K562 (cell line): ENCODE measurements around the gene SPAG17. TPM values are rescaled to one million over a fixed set of nuclear protein-coding genes. Genes with fewer than 3 reads are reported as not detected.
A peak's percentile ranks its signal among the peaks of the same experiment; 100 is the strongest.

Experiments used
- ATF7 ChIP-seq: fragments of 450-650 bp; IDR thresholded peaks from 2 replicates; pipeline ENCODE4 v1.7.1; 2014; ENCODE audit warnings: mild to moderate bottlenecking, moderate library complexity
- BHLHE40 ChIP-seq: IDR thresholded peaks from 2 replicates; pipeline ENCODE4 v1.6.1; 2011; ENCODE audit warnings: low read length, improper control_type of control experiment
- CREB3L1 ChIP-seq: fragments of 450-650 bp; IDR thresholded peaks from 2 replicates; pipeline ENCODE4 v1.6.1; 2014; ENCODE audit warnings: low read depth, mild to moderate bottlenecking, moderate library complexity, borderline replicate concordance
- CREM ChIP-seq: IDR thresholded peaks from 2 replicates; pipeline ENCODE4 v1.6.1; 2014; ENCODE audit warnings: antibody characterized with exemption, low read depth
- CSDE1 ChIP-seq, 2 experiments: fragments of 450-650 bp; IDR thresholded peaks; 2 replicates each; pipeline ENCODE4 v1.6.1; 2016; ENCODE audit warnings: mild to moderate bottlenecking in 1 of 2
- DMBX1 ChIP-seq: fragments of 250-450 bp; sonication (Bioruptor Pico); IDR thresholded peaks from 2 replicates; pipeline ENCODE4 v1.8.0; 2022; ENCODE audit warnings: inconsistent platforms, mild to moderate bottlenecking, moderate library complexity, borderline replicate concordance
- ESRRA ChIP-seq: fragments of 450-650 bp; IDR thresholded peaks from 2 replicates; pipeline ENCODE4 v1.6.1; 2014; ENCODE audit warnings: low read depth, mild to moderate bottlenecking, moderate library complexity, borderline replicate concordance
- ETV1 ChIP-seq: fragments of 450-650 bp; conservative IDR thresholded peaks from 2 replicates; pipeline ENCODE4 v1.6.1; 2016; ENCODE audit warnings: missing genetic modification characterization, control low read depth, low read depth, missing compliant biosample characterization
- GABPA ChIP-seq: fragments of 200-800 bp; sonication (Bioruptor generic); conservative IDR thresholded peaks from 2 replicates; pipeline ENCODE4 v1.6.1; 2016; ENCODE audit warnings: low read depth, missing genetic modification characterization, missing compliant biosample characterization
- HDAC1 ChIP-seq, 2 experiments: fragments of 450-650 bp; IDR thresholded peaks; 2 replicates each; pipeline ENCODE4 v1.6.1; 2016 to 2017; ENCODE audit warnings: inconsistent platforms in 1 of 2, mild to moderate bottlenecking in 1 of 2, moderate library complexity in 1 of 2
- HDAC2 ChIP-seq: fragments of 450-650 bp; IDR thresholded peaks from 2 replicates; pipeline ENCODE4 v1.6.1; 2016; ENCODE audit warnings: mild to moderate bottlenecking
- HDGF ChIP-seq: fragments of 450-650 bp; IDR thresholded peaks from 2 replicates; pipeline ENCODE4 v1.6.1; 2016
- LEF1 ChIP-seq: fragments of 450-650 bp; IDR thresholded peaks from 2 replicates; pipeline ENCODE4 v1.6.1; 2016; ENCODE audit warnings: mild to moderate bottlenecking
- POU5F1 ChIP-seq: fragments of 150-350 bp; IDR thresholded peaks from 2 replicates; pipeline ENCODE4 v1.6.1; 2014; ENCODE audit warnings: borderline replicate concordance, low read length, low read depth, mild to moderate bottlenecking; ENCODE audit not compliant: partially characterized antibody
- PRDM10 ChIP-seq: fragments of 450-650 bp; IDR thresholded peaks from 2 replicates; pipeline ENCODE4 v1.6.1; 2018; ENCODE audit not compliant: partially characterized antibody
- RBFOX2 ChIP-seq: fragments of 200-400 bp; formaldehyde crosslinking; IDR thresholded peaks from 2 replicates; pipeline ENCODE4 v1.6.1; 2017; ENCODE audit warnings: low read depth, mild to moderate bottlenecking, low read length, moderate library complexity
- SNIP1 ChIP-seq: fragments of 450-650 bp; IDR thresholded peaks from 2 replicates; pipeline ENCODE4 v1.7.1; 2017; ENCODE audit warnings: low read depth, mild to moderate bottlenecking
- SPI1 ChIP-seq: IDR thresholded peaks from 2 replicates; pipeline ENCODE4 v1.6.1; 2011; ENCODE audit warnings: low read depth, low read length, control low read depth, borderline replicate concordance
- polyA plus RNA-seq, 8 experiments: library from polyadenylated mRNA; depleted of rRNA in 4 of 8; stranded (reverse) in 5 of 8; unstranded in 3 of 8; fragments of >200 nt; fragmentation: Nextera tagmentation in 2 of 8; fragmentation: Illumina TruSeq in 1 of 8; extraction: Ambion mirVana in 2 of 8; extraction: Trizol in 1 of 8; gene quantifications; 2 replicates each; pipeline versions ENCODE4 v1.2.1 to v1.2.3, GENCODE V29; 2011 to 2014; ENCODE audit warnings: inconsistent platforms in 1 of 8, missing spikeins in 1 of 8
- total RNA-seq, 7 experiments: library from RNA; depleted of rRNA in 6 of 7; stranded (reverse); fragments of >200 nt in 6 of 7; fragmentation: Illumina TruSeq in 2 of 7; extraction: Trizol in 2 of 7; gene quantifications; 2 replicates each; pipeline versions ENCODE4 v1.2.1 to v1.2.3, GENCODE V29; 2011 to 2021; ENCODE audit warnings: low replicate concordance in 1 of 7
- TF ChIP-seq, protein P1 (sequence below): fragments of 250-450 bp; sonication (Bioruptor Pico); IDR thresholded peaks from 2 replicates; pipeline ENCODE4 v1.5.0; 2022; ENCODE audit warnings: mild to moderate bottlenecking

SPAG17 gene
- total and polyA plus RNA-seq, 9 of the 15 experiments (the other 6 are each of a cell fraction or from before 2014, with no cell fraction given) = 0.07 to 2.1 (median 1.5) TPM

GRCh38 chr1:118185084-118185832 is at the start of gene SPAG17 (continued):
- TF ChIP-seq PRDM10 = no peak
- peak; percentile 20 for TF ChIP-seq ATF7
- TF ChIP-seq, protein P1, sequence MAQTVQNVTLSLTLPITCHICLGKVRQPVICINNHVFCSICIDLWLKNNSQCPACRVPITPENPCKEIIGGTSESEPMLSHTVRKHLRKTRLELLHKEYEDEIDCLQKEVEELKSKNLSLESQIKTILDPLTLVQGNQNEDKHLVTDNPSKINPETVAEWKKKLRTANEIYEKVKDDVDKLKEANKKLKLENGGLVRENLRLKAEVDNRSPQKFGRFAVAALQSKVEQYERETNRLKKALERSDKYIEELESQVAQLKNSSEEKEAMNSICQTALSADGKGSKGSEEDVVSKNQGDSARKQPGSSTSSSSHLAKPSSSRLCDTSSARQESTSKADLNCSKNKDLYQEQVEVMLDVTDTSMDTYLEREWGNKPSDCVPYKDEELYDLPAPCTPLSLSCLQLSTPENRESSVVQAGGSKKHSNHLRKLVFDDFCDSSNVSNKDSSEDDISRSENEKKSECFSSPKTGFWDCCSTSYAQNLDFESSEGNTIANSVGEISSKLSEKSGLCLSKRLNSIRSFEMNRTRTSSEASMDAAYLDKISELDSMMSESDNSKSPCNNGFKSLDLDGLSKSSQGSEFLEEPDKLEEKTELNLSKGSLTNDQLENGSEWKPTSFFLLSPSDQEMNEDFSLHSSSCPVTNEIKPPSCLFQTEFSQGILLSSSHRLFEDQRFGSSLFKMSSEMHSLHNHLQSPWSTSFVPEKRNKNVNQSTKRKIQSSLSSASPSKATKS = no peak
- TF ChIP-seq GABPA (tag) = peak; percentile 43; the same call in 1 of the 2 replicates
- TF ChIP-seq SNIP1 = no peak
- no peak for TF ChIP-seq SPI1
- peak; percentile 39; the same call in 1 of the 2 replicates for TF ChIP-seq HDAC2
- peak; percentile 79 for TF ChIP-seq BHLHE40
- TF ChIP-seq DMBX1 (CRISPR knock-in tag) = no peak
- no peak for TF ChIP-seq HDGF
- 0 out of 2 replicates have a peak, but pooled peaks have one; percentile 13 for TF ChIP-seq LEF1
- 0 out of 2 replicates have a peak, but pooled peaks have one; percentile 23 for TF ChIP-seq ETV1 (tag)
- TF ChIP-seq POU5F1 = no peak
- peak; percentile 65; the same call in 1 of the 2 replicates for TF ChIP-seq CREB3L1
- TF ChIP-seq CSDE1 (IDR thresholded peaks at IDR 0.05) = peak in 1 of 2 experiments; percentile 58; a peak in 2 of 4 replicates
- peak in 1 of 2 experiments; percentile 46; a peak in 1 of 4 replicates for TF ChIP-seq HDAC1 (IDR thresholded peaks at IDR 0.05)
- TF ChIP-seq CREM = peak; percentile 82
- peak; percentile 71 for TF ChIP-seq ESRRA
- TF ChIP-seq RBFOX2 = peak; percentile 46; the same call in 1 of the 2 replicates
